Suprapubic skin (tissue), 4 donors: ENCODE results near the gene CSAD. TPM values are rescaled to one million over a fixed set of nuclear protein-coding genes. Genes with fewer than 3 reads are reported as not detected.
"Not testable (repeated sequence)": the region's sequence is repeated elsewhere in the genome, so short reads cannot be mapped to it uniquely, and the experiment has no call there.

Source experiments
- DNase-seq, 2 donors: peaks; one replicate each; pipeline ENCODE4 v3.0.0-alpha.2; 2019; ENCODE audit warnings: low spot score in 2 of 2
- H3K27ac ChIP-seq: fragments of 200-600 bp; sonication (generic); one replicate; pipeline ENCODE4 v1.5.1; 2019
- H3K27me3 ChIP-seq: fragments of 200-600 bp; sonication (generic); one replicate; pipeline ENCODE4 v1.5.1; 2019
- H3K36me3 ChIP-seq: fragments of 200-600 bp; sonication (generic); one replicate; pipeline ENCODE4 v1.5.1; 2019
- H3K4me1 ChIP-seq: fragments of 200-600 bp; sonication (generic); one replicate; pipeline ENCODE4 v1.5.1; 2019
- H3K4me3 ChIP-seq: fragments of 200-600 bp; sonication (generic); one replicate; pipeline ENCODE4 v1.5.1; 2019; ENCODE audit warnings: mild to moderate bottlenecking
- H3K9me3 ChIP-seq: fragments of 200-600 bp; sonication (generic); one replicate; pipeline ENCODE4 v1.5.1; 2019
- CTCF ChIP-seq, 2 donors: fragments of 200-600 bp in 1 of 2; fragments of 450-650 bp in 1 of 2; sonication (generic) in 1 of 2; IDR thresholded peaks; one replicate each; pipeline ENCODE4 v1.5.1; 2016 to 2019; ENCODE audit warnings: antibody characterized with exemption in 2 of 2, mild to moderate bottlenecking in 1 of 2, moderate library complexity in 1 of 2
- EP300 ChIP-seq: sonication (generic); formaldehyde crosslinking; IDR thresholded peaks from one replicate; pipeline ENCODE4 v1.6.1; 2017; ENCODE audit warnings: antibody characterized with exemption
- POLR2A ChIP-seq, 2 donors: fragments of 450-650 bp; IDR thresholded peaks; one replicate each; pipeline ENCODE4 v1.6.1; 2017; ENCODE audit warnings: antibody characterized with exemption in 2 of 2, mild to moderate bottlenecking in 2 of 2, moderate library complexity in 2 of 2
- POLR2AphosphoS5 ChIP-seq, 3 donors: sonication (generic); formaldehyde crosslinking; IDR thresholded peaks; one replicate each; pipeline ENCODE4 v1.6.1; 2017; ENCODE audit warnings: antibody characterized with exemption in 3 of 3
- WGBS: methylation state at CpG from one replicate; pipeline ENCODE4 v1.1.5; 2018; 5-methylcytosine and 5-hydroxymethylcytosine counted together
- total RNA-seq, 4 donors: library from RNA; depleted of rRNA; stranded (reverse); fragments of >200 nt; gene quantifications; one replicate each; pipeline ENCODE4 v1.1.0, GENCODE V29; 2016

Gene CSAD
- total RNA-seq, 4 donors from 2014 or later: 35.6 to 175 (median 56.7) TPM

GRCh38 chr12:53115891-53116648 is 64.7 kb downstream of the CSAD start:
- TF ChIP-seq POLR2A (IDR thresholded peaks at IDR 0.05) (no peak), EP300 (no peak), CTCF (IDR thresholded peaks at IDR 0.05) (no peak), POLR2AphosphoS5 (IDR thresholded peaks at IDR 0.05) (no peak)
- 92% methylated on average over 8 of the region's 8 CpGs for WGBS

GRCh38 chr12:53115112-53115890 is 65.4 kb downstream of the CSAD start:
- TF ChIP-seq EP300 (no peak), POLR2AphosphoS5 (IDR thresholded peaks at IDR 0.05) (no peak), CTCF (IDR thresholded peaks at IDR 0.05) (no peak), POLR2A (IDR thresholded peaks at IDR 0.05) (no peak)
- DNase-seq: peak; percentile 57 to 64
- Histone ChIP-seq H3K4me3 (no peak overlapping the region), H3K27ac (no peak overlapping the region), H3K27me3 (no peaks in the 10 kb centered on the region), H3K9me3 (no peaks in the 10 kb centered on the region), H3K36me3 (no peaks in the 10 kb centered on the region), H3K4me1 (no peaks in the 10 kb centered on the region)
- WGBS: 88% methylated on average over 21 of the region's 33 CpGs

More at GRCh38 chr12:53115891-53116648, 64.7 kb downstream of the CSAD start:
- DNase-seq: peak; percentile 33 to 53
- Histone ChIP-seq H3K27ac (no peak overlapping the region), H3K27me3 (no peaks in the 10 kb centered on the region), H3K4me1 (no peaks in the 10 kb centered on the region), H3K36me3 (no peaks in the 10 kb centered on the region), H3K9me3 (no peaks in the 10 kb centered on the region), H3K4me3 (no peak overlapping the region)

- Histone ChIP-seq H3K36me3 (no peaks in the 10 kb centered on the region), H3K9me3 (no peaks in the 10 kb centered on the region), H3K27ac (no peak overlapping the region), H3K27me3 (no peaks in the 10 kb centered on the region), H3K4me3 (no peak overlapping the region), H3K4me1 (no peaks in the 10 kb centered on the region)
- TF ChIP-seq EP300 (no peak), CTCF (IDR thresholded peaks at IDR 0.05) (no peak), POLR2A (IDR thresholded peaks at IDR 0.05) (no peak), POLR2AphosphoS5 (IDR thresholded peaks at IDR 0.05) (no peak)
- DNase-seq: no peak
Observed at GRCh38 chr12:53113951-53114350, 66.8 kb downstream of the CSAD start.

GRCh38 chr12:53113136-53113705 is 67.5 kb downstream of the CSAD start:
- Histone ChIP-seq H3K27me3 (no peaks in the 10 kb centered on the region), H3K36me3 (no peaks in the 10 kb centered on the region), H3K9me3 (no peaks in the 10 kb centered on the region), H3K4me3 (no peak overlapping the region), H3K4me1 (no peaks in the 10 kb centered on the region), H3K27ac (no peak overlapping the region)
- WGBS: 71% methylated on average over 12 of the region's 12 CpGs
- peak in 1 of 2 donors; percentile 19 for DNase-seq
- no peak for TF ChIP-seq POLR2AphosphoS5 (IDR thresholded peaks at IDR 0.05)
- no peak for TF ChIP-seq POLR2A (IDR thresholded peaks at IDR 0.05)
- TF ChIP-seq EP300: no peak
- no peak for TF ChIP-seq CTCF (IDR thresholded peaks at IDR 0.05)

GRCh38 chr12:53112431-53112830 is 68.3 kb downstream of the CSAD start:
- not testable (repeated sequence) for H3K4me1 ChIP-seq, H3K36me3 ChIP-seq, H3K27ac ChIP-seq, H3K27me3 ChIP-seq, H3K9me3 ChIP-seq, H3K4me3 ChIP-seq
- 86% methylated on average over 7 of the region's 7 CpGs for WGBS
- peak in 1 of 2 donors; percentile 4 for DNase-seq

Other genes starting within 250 kb of the CSAD start
- gene KRT18, start 231.8 kb downstream of the CSAD start, total RNA-seq: 100 to 1,000 TPM in 1 of 4 donors, 10 to 100 TPM in 3; 53.3 to 118 (median 71.0) TPM
- gene EIF4B, start 174.5 kb downstream of the CSAD start, total RNA-seq: 100 to 1,000 TPM; 404 to 559 (median 485) TPM
- 100 to 1,000 TPM in 2 of 4 donors, 10 to 100 TPM in 2; 22.8 to 122 (median 78.2) TPM for gene TNS2, start 130.9 kb downstream of the CSAD start, total RNA-seq
- 10 to 100 TPM; 26.4 to 44.0 (median 34.4) TPM for gene SPRYD3, start 101.5 kb downstream of the CSAD start, total RNA-seq
- gene IGFBP6, start 83.3 kb downstream of the CSAD start, total RNA-seq: 10 to 100 TPM; 19.2 to 97.0 (median 59.6) TPM
- gene SOAT2, start 77.4 kb downstream of the CSAD start, total RNA-seq: not detected
- 10 to 100 TPM in 3 of 4 donors, 1 to 10 TPM in 1; 5.9 to 38.9 (median 15.2) TPM for gene ZNF740, start 203 bp downstream of the CSAD start, total RNA-seq
- 10 to 100 TPM in 1 of 4 donors, 1 to 10 TPM in 3; 2.9 to 29.1 (median 6.8) TPM for gene ITGB7, start 26.3 kb upstream of the CSAD start, total RNA-seq
- 100 to 1,000 TPM; 140 to 198 (median 172) TPM for gene RARG, start 51.3 kb upstream of the CSAD start, total RNA-seq
- 10 to 100 TPM in 1 of 4 donors, 1 to 10 TPM in 3; 5.7 to 10.6 (median 6.1) TPM for gene ESPL1, start 87.4 kb upstream of the CSAD start, total RNA-seq
- 100 to 1,000 TPM; 457 to 612 (median 511) TPM for gene PFDN5, start 114.6 kb upstream of the CSAD start, total RNA-seq
- 10 to 100 TPM; 38.2 to 54.6 (median 46.3) TPM for gene MYG1, start 118.8 kb upstream of the CSAD start, total RNA-seq
- 10 to 100 TPM; 35.9 to 72.9 (median 52.5) TPM for gene AAAS, start 140.7 kb upstream of the CSAD start, total RNA-seq
- gene SP7, start 155.4 kb upstream of the CSAD start, total RNA-seq: not detected
- gene SP1, start 199.3 kb upstream of the CSAD start, total RNA-seq: 100 to 1,000 TPM in 3 of 4 donors, 10 to 100 TPM in 1; 82.5 to 122 (median 111) TPM
- gene AMHR2, start 242.9 kb upstream of the CSAD start, total RNA-seq: under 1 TPM in 1 of 4 donors, not detected in 3; 0.23 TPM